Small intestine (tissue), 7 donors: ENCODE measurements around the gene KHK. TPM values are rescaled to one million over a fixed set of nuclear protein-coding genes. Genes with fewer than 3 reads are reported as not detected.

Experiments used
- DNase-seq, 2 donors: peaks; one replicate each; pipeline versions ENCODE4 v3.0.0 to v3.0.0-alpha.2; 2013
- FAIRE-seq: peaks from 2 replicates; lab custom pipeline; 2012; peaks lifted over from hg19 to GRCh38; lab: Jason Lieb, UNC
- H3K27ac ChIP-seq, 3 donors: one replicate each; pipeline ENCODE4 v1.5.1; 2013; ENCODE audit warnings: low read length in 2 of 3, mild to moderate bottlenecking in 2 of 3, control low read depth in 1 of 3, inconsistent platforms in 1 of 3, low read depth in 1 of 3, moderate library complexity in 1 of 3
- H3K27me3 ChIP-seq, 3 donors: one replicate each; pipeline ENCODE4 v1.6.1; 2013; ENCODE audit warnings: low read length in 3 of 3, inconsistent platforms in 1 of 3; ENCODE audit not compliant: control insufficient read depth in 3 of 3, insufficient read depth in 3 of 3
- H3K36me3 ChIP-seq, 3 donors: one replicate each; pipeline ENCODE4 v1.6.1; 2013; ENCODE audit warnings: low read length in 3 of 3, inconsistent platforms in 1 of 3, low read depth in 1 of 3, mild to moderate bottlenecking in 1 of 3, moderate library complexity in 1 of 3; ENCODE audit not compliant: control insufficient read depth in 3 of 3, insufficient read depth in 2 of 3
- H3K4me1 ChIP-seq, 3 donors: one replicate each; pipeline ENCODE4 v1.6.1; 2013; ENCODE audit warnings: low read length in 2 of 3, inconsistent platforms in 1 of 3, low read depth in 1 of 3, mild to moderate bottlenecking in 1 of 3, moderate library complexity in 1 of 3; ENCODE audit not compliant: control insufficient read depth in 3 of 3, insufficient read depth in 2 of 3
- H3K4me3 ChIP-seq, 3 donors: one replicate each; pipeline ENCODE4 v1.5.1; 2013; ENCODE audit warnings: low read length in 3 of 3, control low read depth in 1 of 3, inconsistent platforms in 1 of 3, low read depth in 1 of 3, mild to moderate bottlenecking in 1 of 3, moderate library complexity in 1 of 3
- H3K9me3 ChIP-seq, 2 donors: one replicate each; pipeline ENCODE4 v1.6.1; 2013; ENCODE audit warnings: low read depth in 1 of 2, low read length in 1 of 2; ENCODE audit not compliant: control insufficient read depth in 2 of 2, insufficient read depth in 1 of 2
- WGBS, 3 donors: extraction: QIAGEN DNeasy Blood & Tissue Kit; methylation state at CpG; one replicate each; pipeline ENCODE4 v1.1.7; 2013; 5-methylcytosine and 5-hydroxymethylcytosine counted together
- polyA plus RNA-seq, 4 donors: library from polyadenylated mRNA; stranded (reverse) in 3 of 4; unstranded in 1 of 4; fragments of 200-250 nt in 3 of 4; fragments of 120-200 nt in 1 of 4; gene quantifications; one replicate each; pipeline versions ENCODE4 v1.2.1 to v1.2.3, GENCODE V29; 2013
- donor health status: healthy with polysubstance abuse.
- donor health status: control.
- donor health status: control.
- donor health status: Bipolar disorder and iron deficiency.
- donor health status: healthy.

Gene KHK
- polyA plus RNA-seq, 4 donors: 225 to 643 (median 399) TPM

DNA sequence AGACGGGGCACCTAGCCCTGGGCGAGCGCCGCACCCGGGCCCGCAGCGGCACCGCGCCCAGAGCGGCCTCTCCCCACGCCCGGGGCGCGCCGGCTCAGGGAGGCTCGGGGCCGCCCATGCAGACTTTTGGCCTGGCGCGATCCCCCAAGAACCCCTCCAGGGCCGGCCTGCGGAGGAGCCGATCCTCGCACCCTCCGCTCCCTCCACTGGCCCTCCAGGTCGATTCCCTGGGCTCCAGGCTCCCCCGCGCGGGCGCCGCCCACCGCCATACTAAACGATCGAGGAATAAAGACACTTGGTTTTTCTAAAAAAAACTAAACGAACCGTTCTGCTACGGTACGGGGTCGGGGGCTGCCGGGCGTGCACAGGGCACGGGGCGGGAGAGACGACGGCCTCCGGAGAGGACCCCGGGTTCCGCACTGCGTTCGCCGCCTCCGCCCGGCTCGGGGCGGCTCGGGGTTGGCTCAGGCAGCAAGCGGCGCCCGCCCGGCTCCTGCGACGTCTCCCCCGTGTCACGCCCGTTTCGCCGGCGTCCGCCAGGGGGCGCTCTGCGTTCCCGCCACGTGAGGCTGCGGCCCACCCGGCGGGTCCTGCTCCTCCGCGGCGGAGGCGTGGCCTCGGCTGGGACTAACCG, 365 bp upstream of the KHK start:
- FAIRE-seq (no peak), DNase-seq (peak; percentile 94 to 98)
- H3K9me3 ChIP-seq: no peaks in the 10 kb centered on the region
- peak overlapping the region; percentile 81 to 91 (median 85) for H3K27ac ChIP-seq
- peak overlapping the region; percentile 52 to 67 (median 65) for H3K4me3 ChIP-seq
- WGBS, 3 donors: 0 to 1% (median 1%) methylated on average over 41 to 81 of the region's 81 CpGs
- peaks cover 3 to 29% (median 5%) of the 10 kb centered on the region in 3 donors for H3K4me1 ChIP-seq
- no peaks in the 10 kb centered on the region for H3K27me3 ChIP-seq
- peaks cover 0 to 38% (median 0%) of the 10 kb centered on the region in 3 donors for H3K36me3 ChIP-seq

DNA sequence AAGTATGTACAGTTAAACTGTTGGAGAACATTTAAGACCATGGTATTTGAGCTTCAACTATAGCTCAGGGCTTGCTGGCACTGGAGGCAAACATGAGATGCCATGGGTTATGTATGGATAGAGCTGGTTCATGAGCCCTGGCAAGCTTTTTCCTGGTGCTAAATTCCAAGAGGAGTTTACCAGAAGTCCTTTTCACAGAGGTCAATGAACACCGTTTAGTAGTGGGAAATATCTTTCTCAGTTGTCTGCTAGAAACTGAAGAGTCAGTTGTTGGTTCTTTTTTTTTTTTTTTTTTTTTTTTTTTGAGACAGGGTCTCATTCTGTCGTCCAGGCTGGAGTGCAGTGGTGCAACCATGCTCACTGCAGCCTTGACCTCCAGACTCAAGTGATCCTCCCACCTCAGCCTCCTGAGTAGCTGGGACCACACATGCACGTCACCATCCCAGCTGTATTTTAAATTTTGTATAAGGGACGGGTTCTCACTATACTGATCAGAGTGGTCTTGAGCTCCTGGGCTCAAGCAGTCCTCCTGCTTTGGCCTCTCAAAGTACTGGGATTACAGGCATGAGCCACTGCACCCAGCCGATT, 1.3 kb downstream of the KHK start:
- Histone ChIP-seq H3K4me1 (peaks cover 3 to 39% (median 5%) of the 10 kb centered on the region in 3 donors), H3K27me3 (no peaks in the 10 kb centered on the region), H3K27ac (peak overlapping the region; percentile 75 to 84 (median 77)), H3K4me3 (peak overlapping the region in 2 of 3 donors; percentile 71 to 76), H3K9me3 (no peaks in the 10 kb centered on the region), H3K36me3 (peaks cover 0 to 42% (median 0%) of the 10 kb centered on the region in 3 donors)
- 34 to 70% (median 64%) methylated on average over 5 of the region's 5 CpGs for WGBS, 3 donors
- FAIRE-seq (no peak), DNase-seq (peak in 1 of 2 donors; percentile 67)

DNA sequence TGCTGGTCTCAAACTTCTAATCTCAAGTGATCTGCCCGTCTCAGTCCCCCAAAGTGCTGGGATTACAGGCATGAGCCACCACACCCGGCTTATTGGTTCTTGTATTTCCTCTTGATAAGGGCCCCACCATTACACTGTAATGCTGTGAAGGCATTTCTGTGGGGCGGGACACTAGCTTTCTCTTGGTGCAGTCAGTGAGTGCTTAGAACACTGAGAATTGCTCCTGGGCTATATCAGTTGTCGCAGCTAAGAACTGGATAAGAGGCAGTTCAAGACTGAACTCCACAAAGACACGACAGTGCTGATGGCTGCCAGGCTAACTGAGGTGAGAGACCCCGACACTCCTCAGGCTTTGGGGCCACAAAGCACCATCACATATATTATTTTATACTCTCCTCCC, 2.1 kb downstream of the KHK start:
- H3K4me1 ChIP-seq: peaks cover 3 to 46% (median 5%) of the 10 kb centered on the region in 3 donors
- H3K27me3 ChIP-seq: no peaks in the 10 kb centered on the region
- H3K27ac ChIP-seq: peak overlapping the region; percentile 57 to 84 (median 65)
- peak overlapping the region in 2 of 3 donors; percentile 71 to 76 for H3K4me3 ChIP-seq
- FAIRE-seq (no peak), DNase-seq (peak; percentile 60 to 85)
- 18 to 65% (median 36%) methylated on average over 6 of the region's 6 CpGs for WGBS, 3 donors
- peaks cover 0 to 43% (median 0%) of the 10 kb centered on the region in 3 donors for H3K36me3 ChIP-seq
- no peaks in the 10 kb centered on the region for H3K9me3 ChIP-seq

DNA sequence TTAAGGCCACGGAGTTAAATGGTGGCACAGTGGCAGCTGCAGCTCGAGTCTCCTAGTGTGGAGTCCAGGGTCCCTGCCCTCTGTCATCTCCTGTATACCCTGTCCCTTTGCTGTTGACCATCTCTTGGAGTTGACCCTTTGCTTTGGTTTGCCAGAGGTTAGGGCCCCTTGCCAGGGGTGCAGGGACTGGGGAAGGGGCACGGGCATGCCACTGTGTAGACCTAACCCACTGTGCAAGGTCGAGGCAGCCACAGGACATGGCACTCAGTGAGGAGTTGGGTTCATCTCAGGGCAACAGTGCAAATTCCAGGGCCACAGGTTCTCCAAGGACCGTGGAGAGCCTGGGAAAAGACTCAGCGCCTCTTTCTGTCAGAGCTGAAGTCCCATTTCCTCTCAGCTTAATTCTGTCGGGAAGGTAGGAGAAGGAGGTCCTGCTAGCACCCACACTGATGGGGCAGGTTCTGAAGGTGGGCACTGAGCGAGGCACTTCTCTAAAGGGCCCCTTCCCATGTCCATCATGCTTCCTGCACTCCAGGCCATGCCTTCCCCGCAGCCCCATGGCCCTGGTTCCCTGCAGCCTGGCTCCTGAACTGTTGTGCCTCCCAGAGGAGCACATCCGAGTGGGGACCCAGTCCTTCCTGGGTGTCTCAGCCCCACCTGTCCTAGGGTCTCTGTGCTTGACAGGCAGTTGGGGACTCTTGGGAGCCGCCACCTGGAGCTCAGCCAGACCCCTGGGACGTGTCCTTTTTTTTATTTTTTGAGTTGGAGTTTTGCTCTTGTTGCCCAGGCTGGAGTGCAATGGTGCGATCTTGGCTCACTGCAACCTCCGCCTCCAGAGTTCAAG, 2.8 kb downstream of the KHK start:
- Histone ChIP-seq H3K9me3 (no peaks in the 10 kb centered on the region), H3K27me3 (no peaks in the 10 kb centered on the region), H3K27ac (peak overlapping the region; percentile 57 to 84 (median 65)), H3K4me1 (peaks cover 4 to 53% (median 5%) of the 10 kb centered on the region in 3 donors), H3K36me3 (peaks cover 0 to 40% (median 0%) of the 10 kb centered on the region in 3 donors), H3K4me3 (peak overlapping the region in 2 of 3 donors; percentile 71 to 76)
- FAIRE-seq: no peak
- peak in 1 of 2 donors; percentile 62 for DNase-seq
- WGBS, 3 donors: 51 to 77% (median 60%) methylated on average over 14 of the region's 14 CpGs

DNA sequence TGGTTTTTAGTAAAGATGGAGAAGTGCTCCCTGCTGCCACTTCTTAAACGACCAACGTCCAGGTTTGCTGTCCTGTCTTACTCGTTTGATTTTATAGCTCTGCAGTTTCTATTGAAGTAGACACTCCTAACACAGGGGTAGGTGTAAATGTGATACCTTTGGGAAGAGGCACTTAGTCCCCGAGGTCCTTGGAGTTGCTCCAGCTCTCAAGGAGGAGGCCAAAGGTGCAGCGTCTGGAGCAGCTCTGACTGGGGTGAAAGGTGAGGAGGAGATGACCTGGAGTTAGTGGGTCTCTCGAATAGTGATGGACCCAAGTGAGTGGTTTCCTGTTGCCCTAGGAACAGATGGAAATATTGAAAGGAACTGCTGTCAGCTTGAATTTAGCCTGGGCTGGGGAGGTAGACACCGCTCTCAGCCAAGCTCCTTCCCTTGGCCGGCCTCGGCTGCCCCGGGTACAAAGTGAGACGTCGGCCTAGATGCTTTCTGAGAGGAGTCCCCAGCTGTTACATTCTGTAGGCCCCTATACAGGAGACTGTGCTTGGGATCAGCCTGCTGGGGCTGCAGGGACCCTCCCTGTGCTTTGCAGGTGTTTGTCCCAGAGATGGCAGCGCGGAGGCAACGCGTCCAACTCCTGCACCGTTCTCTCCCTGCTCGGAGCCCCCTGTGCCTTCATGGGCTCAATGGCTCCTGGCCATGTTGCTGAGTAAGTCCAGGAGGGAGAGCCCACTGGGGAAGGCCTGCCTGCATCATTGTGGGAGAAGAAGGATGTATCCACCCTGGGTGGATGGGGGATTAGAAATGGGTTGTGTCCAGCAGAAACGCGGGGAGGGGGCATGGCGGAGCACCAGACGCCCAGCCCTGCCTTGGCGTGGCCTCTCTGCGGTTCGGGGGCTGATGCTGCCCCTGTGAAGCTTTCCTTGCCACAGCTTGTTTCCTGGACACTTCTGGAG, 5.4 kb downstream of the KHK start:
- DNase-seq: peak in 1 of 2 donors; percentile 63
- H3K4me3 ChIP-seq: peak overlapping the region in 1 of 3 donors; percentile 1

DNA sequence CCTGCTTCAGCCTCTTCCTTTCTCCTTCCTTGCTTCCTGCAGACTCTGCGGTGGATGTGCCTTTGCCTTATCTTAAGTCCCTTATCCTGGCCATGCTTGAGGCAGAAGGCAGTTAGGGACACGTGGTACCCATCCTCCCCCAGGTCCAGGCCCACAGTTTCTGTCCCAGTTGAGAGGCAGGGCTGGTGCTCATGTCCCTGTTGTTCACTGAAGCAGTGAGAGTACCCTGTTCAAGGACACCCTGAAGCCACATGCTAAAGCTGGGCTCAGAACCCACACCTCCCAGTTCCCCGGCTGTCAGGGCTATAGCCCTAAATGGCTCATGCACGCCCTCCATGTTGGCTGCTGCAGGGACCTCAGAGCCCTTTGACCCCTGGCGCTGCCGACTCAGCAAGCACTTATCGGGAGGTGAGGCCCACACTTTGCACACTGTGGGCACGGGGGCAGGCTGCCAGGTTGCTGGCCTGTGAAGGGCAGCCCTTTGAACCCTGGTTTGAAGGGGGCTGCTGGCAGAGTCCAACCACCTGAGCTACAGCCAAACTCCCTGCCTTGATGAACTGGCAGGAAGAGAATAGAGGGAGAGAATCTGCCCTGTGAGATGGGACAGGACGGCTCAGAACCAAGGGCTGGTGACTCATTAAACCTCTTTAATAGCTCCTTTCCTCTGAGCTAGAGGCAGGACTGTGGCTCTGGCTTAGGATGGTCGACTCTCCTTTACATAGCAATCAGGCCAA, 6.3 kb downstream of the KHK start:
- DNase-seq (peak; percentile 93 to 98), FAIRE-seq (no peak)
- H3K36me3 ChIP-seq: peaks cover 0 to 72% (median 9%) of the 10 kb centered on the region in 3 donors
- peaks cover 0 to 69% (median 11%) of the 10 kb centered on the region in 3 donors for H3K4me1 ChIP-seq
- H3K27ac ChIP-seq: peak overlapping the region; percentile 52 to 83 (median 79)
- H3K27me3 ChIP-seq: no peaks in the 10 kb centered on the region
- no peak overlapping the region for H3K4me3 ChIP-seq
- WGBS, 3 donors: 20 to 52% (median 29%) methylated on average over 10 of the region's 10 CpGs
- H3K9me3 ChIP-seq: no peaks in the 10 kb centered on the region

More for the DNA sequence above, 5.4 kb downstream of the KHK start:
- FAIRE-seq: no peak
- peak overlapping the region; percentile 45 to 79 (median 52) for H3K27ac ChIP-seq
- no peaks in the 10 kb centered on the region for H3K27me3 ChIP-seq
- peaks cover 0 to 69% (median 11%) of the 10 kb centered on the region in 3 donors for H3K4me1 ChIP-seq
- peaks cover 0 to 63% (median 7%) of the 10 kb centered on the region in 3 donors for H3K36me3 ChIP-seq
- no peaks in the 10 kb centered on the region for H3K9me3 ChIP-seq
- 39 to 66% (median 55%) methylated on average over 24 to 25 of the region's 25 CpGs for WGBS, 3 donors
